ENCODE results near the gene SPPL2A.

SPPL2A gene

GRCh38 chr15:50777042-50777441 is 11.5 kb upstream of the SPPL2A start:
- DNase-seq (ENCODE audit: low spot score), result no peak
- ChIA-PET POLR2A (ENCODE audit: low non-redundant PET) (no interaction called here), CTCF (interaction anchor here (0.6 kb wide), 1 partner anchor 65 kb away, joined by 5 read pairs; no protein-coding TSS in a partner anchor)
- no peak for TF ChIP-seq CTCF (conservative IDR thresholded peaks at IDR 0.05; ENCODE audit: low read depth)
- H3K27ac ChIP-seq, result no peak overlapping the region

GRCh38 chr15:50774450-50774849 is 8.9 kb upstream of the SPPL2A start:
- H3K27ac ChIP-seq, result no peak overlapping the region
- CTCF ChIA-PET, result interaction anchor here (0.6 to 0.7 kb wide), 2 partner anchors 9 to 418 kb away, joined by 3 to 4 read pairs; no protein-coding TSS in a partner anchor
- DNase-seq (ENCODE audit: low spot score), result no peak
- POLR2A ChIA-PET (ENCODE audit: low non-redundant PET), result no interaction called here
- TF ChIP-seq CTCF (conservative IDR thresholded peaks at IDR 0.05; ENCODE audit: low read depth), result no peak

- TF ChIP-seq CTCF (conservative IDR thresholded peaks at IDR 0.05; ENCODE audit: low read depth), result no peak
- CTCF ChIA-PET, result interaction anchor here (0.6 kb wide), 1 partner anchor 48 kb away, joined by 3 read pairs; no protein-coding TSS in a partner anchor
- POLR2A ChIA-PET (ENCODE audit: low non-redundant PET), result no interaction called here
- H3K27ac ChIP-seq, result no peak overlapping the region
- DNase-seq (ENCODE audit: low spot score), result no peak
Measured at GRCh38 chr15:50773389-50773788, 7.9 kb upstream of the SPPL2A start.

- H3K27ac ChIP-seq, result no peak overlapping the region
- no peak for DNase-seq (ENCODE audit: low spot score)
- no peak for TF ChIP-seq CTCF (conservative IDR thresholded peaks at IDR 0.05; ENCODE audit: low read depth)
- POLR2A ChIA-PET (ENCODE audit: low non-redundant PET), result no interaction called here
- CTCF ChIA-PET, result no interaction called here
Measured at GRCh38 chr15:50767332-50767861, 1.9 kb upstream of the SPPL2A start.

- no peak for TF ChIP-seq CTCF (conservative IDR thresholded peaks at IDR 0.05; ENCODE audit: low read depth)
- peak overlapping the region; percentile 96 for H3K27ac ChIP-seq
- ChIA-PET POLR2A (ENCODE audit: low non-redundant PET) (no interaction called here), CTCF (interaction anchor here (1.5 kb wide), 1 partner anchor 52 kb away, joined by 3 read pairs; no protein-coding TSS in a partner anchor)
- peak; percentile 42 for DNase-seq (ENCODE audit: low spot score)
Measured at GRCh38 chr15:50764461-50765194, 878 bp downstream of the SPPL2A start.

- no peak overlapping the region for H3K27ac ChIP-seq
- ChIA-PET CTCF (interaction anchor here (0.6 kb wide), 1 partner anchor 65 kb away, joined by 3 read pairs; no protein-coding TSS in a partner anchor), POLR2A (ENCODE audit: low non-redundant PET) (no interaction called here)
- TF ChIP-seq CTCF (conservative IDR thresholded peaks at IDR 0.05; ENCODE audit: low read depth), result no peak
- no peak for DNase-seq (ENCODE audit: low spot score)
Measured at GRCh38 chr15:50758712-50759205, 6.7 kb downstream of the SPPL2A start.

All from RWPE1 (cell line).